ENCODE measurements around the gene ATOSA. TPM values are rescaled to one million over a fixed set of nuclear protein-coding genes. Genes with fewer than 3 reads are reported as not detected.
A peak's percentile ranks its signal among the peaks of the same experiment; 100 is the strongest.

Gene ATOSA
- total and polyA plus RNA-seq, 11 donors, result 12.2 to 51.5 (median 29.8) TPM

DNA sequence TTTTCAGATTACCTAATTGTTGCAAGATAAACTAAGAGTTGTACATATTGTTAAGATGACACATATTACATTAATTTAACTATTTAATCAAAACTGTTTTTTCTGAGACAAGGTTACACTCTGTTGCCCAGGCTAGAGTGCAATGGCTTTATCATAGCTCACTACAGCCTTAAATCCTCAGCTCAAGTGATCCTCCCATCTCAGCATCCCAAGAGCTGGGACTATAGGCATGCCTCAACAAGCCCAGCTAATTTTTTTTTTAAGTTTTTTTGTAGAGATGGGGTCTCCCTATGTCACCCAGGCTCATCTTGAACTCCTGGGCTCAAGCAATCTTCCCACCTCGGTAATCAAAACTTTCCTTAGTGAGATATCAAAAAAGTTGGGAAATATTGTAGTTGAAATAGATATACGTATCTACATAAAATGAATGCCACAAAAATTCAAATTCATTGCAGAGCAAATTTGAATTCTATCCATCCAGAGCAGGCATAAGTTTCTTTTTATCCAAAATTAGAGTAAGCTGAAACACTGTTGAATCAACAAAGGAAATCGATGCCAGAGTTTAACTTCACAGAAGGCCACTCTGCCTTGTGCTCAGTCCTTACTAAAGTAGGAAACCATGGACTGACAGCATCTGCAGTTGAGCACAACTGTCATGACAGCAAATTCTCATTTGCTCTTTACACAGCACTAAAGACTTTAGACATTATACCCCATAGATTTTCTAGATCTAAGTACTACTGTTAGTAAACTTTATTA, 15.5 kb downstream of the ATOSA start:
- WGBS, 4 donors, result 92 to 97% (median 95%) methylated on average over 3 of the region's 3 CpGs
- H3K27me3 ChIP-seq, result no peaks in the 10 kb centered on the region
- ATAC-seq, result no peak
- H3K9me3 ChIP-seq, result no peaks in the 10 kb centered on the region
- no peak overlapping the region for H3K4me3 ChIP-seq
- peaks cover 0 to 99% (median 96%) of the 10 kb centered on the region in 9 donors for H3K36me3 ChIP-seq
- intact Hi-C loops (cut with DNase I), result no loop called here
- peaks cover 0 to 20% (median 11%) of the 10 kb centered on the region in 12 donors for H3K4me1 ChIP-seq
- DNase-seq, result no peak
- TF ChIP-seq, protein P1, sequence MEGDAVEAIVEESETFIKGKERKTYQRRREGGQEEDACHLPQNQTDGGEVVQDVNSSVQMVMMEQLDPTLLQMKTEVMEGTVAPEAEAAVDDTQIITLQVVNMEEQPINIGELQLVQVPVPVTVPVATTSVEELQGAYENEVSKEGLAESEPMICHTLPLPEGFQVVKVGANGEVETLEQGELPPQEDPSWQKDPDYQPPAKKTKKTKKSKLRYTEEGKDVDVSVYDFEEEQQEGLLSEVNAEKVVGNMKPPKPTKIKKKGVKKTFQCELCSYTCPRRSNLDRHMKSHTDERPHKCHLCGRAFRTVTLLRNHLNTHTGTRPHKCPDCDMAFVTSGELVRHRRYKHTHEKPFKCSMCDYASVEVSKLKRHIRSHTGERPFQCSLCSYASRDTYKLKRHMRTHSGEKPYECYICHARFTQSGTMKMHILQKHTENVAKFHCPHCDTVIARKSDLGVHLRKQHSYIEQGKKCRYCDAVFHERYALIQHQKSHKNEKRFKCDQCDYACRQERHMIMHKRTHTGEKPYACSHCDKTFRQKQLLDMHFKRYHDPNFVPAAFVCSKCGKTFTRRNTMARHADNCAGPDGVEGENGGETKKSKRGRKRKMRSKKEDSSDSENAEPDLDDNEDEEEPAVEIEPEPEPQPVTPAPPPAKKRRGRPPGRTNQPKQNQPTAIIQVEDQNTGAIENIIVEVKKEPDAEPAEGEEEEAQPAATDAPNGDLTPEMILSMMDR (IDR thresholded peaks at IDR 0.05), result no peak
- H3K27ac ChIP-seq, result no peak overlapping the region

DNA sequence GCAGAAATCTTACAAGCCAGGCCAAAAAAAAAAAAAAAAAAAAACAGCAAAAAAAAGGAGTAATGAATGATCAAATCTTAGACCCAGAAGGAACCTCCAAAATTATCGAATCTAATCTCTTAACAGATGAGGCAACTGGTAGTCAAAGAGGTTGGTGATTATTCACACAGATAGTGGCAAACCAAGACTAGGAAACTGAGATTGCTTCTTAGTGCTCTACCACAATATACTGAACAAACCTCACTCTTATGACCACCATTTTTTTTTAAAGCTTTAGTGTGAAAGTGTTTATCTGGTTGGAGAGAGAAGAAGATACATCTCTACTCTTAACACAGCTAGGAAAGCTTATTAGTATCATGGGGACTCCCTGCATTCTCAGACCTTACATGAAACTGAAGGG, 17.3 kb downstream of the ATOSA start:
- H3K36me3 ChIP-seq, result peaks cover 0 to 98% (median 89%) of the 10 kb centered on the region in 9 donors
- no peaks in the 10 kb centered on the region for H3K27me3 ChIP-seq
- DNase-seq (no peak), ATAC-seq (no peak)
- H3K9me3 ChIP-seq, result no peaks in the 10 kb centered on the region
- intact Hi-C loops (cut with DNase I), result no loop called here
- 86 to 94% (median 89%) methylated on average over 1 of the region's 1 CpG for WGBS, 4 donors
- peaks cover 7 to 23% (median 16%) of the 10 kb centered on the region in 12 donors for H3K4me1 ChIP-seq
- no peak for TF ChIP-seq POLR2A (IDR thresholded peaks at IDR 0.05)
- TF ChIP-seq, protein P1 (IDR thresholded peaks at IDR 0.05), result no peak
- no peak overlapping the region for H3K4me3 ChIP-seq
- H3K27ac ChIP-seq, result no peak overlapping the region

DNA sequence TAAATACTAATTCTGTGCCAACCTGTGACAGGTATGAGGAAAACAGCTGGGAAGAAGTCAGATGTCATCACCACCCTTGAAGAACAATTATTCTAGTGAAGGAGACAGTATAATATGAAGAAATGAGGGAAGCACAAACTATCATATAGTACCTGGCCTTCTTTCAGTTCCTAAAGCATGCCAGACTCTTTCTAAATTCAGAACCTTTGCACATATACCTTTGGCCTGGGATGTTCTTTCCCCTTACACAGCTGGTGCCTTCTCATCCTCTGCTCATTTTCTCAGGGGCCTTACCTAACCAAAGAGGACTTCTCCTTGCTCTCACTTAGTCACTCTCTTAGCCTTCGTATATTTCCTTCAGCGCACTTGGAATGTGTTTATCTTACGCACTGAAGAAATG, 19.0 kb downstream of the ATOSA start:
- ATAC-seq (no peak), DNase-seq (no peak)
- Histone ChIP-seq H3K27ac (no peak overlapping the region), H3K27me3 (no peaks in the 10 kb centered on the region), H3K4me1 (peaks cover 6 to 33% (median 24%) of the 10 kb centered on the region in 12 donors), H3K4me3 (no peak overlapping the region), H3K9me3 (no peaks in the 10 kb centered on the region), H3K36me3 (peaks cover 0 to 97% (median 84%) of the 10 kb centered on the region in 9 donors)
- 98 to 99% (median 98%) methylated on average over 3 of the region's 3 CpGs for WGBS, 4 donors
- intact Hi-C loops (cut with DNase I), result no loop called here
- no peak for TF ChIP-seq POLR2A (IDR thresholded peaks at IDR 0.05)
- TF ChIP-seq, protein P1 (IDR thresholded peaks at IDR 0.05), result no peak

GRCh38 chr15:52658955-52659354, 20.2 kb downstream of the ATOSA start:
- peak overlapping the region in 1 of 12 donors; percentile 8 for H3K27ac ChIP-seq
- no peak overlapping the region for H3K4me3 ChIP-seq
- no peaks in the 10 kb centered on the region for H3K9me3 ChIP-seq
- peaks cover 6 to 39% (median 24%) of the 10 kb centered on the region in 12 donors for H3K4me1 ChIP-seq
- WGBS, 4 donors, result 94 to 100% (median 94%) methylated on average over 1 of the region's 1 CpG
- no peaks in the 10 kb centered on the region for H3K27me3 ChIP-seq
- intact Hi-C loops (cut with DNase I), result no loop called here
- no peak for TF ChIP-seq POLR2A (IDR thresholded peaks at IDR 0.05)
- TF ChIP-seq, protein P1 (IDR thresholded peaks at IDR 0.05), result no peak
- no peak for ATAC-seq
- peaks cover 0 to 96% (median 80%) of the 10 kb centered on the region in 9 donors for H3K36me3 ChIP-seq
- no peak for DNase-seq

Data from heart left ventricle (tissue), 16 donors.